ENCODE measurements around the gene RPLP2.
A peak's percentile ranks its signal among the peaks of the same experiment; 100 is the strongest.

The RPLP2 gene

DNA sequence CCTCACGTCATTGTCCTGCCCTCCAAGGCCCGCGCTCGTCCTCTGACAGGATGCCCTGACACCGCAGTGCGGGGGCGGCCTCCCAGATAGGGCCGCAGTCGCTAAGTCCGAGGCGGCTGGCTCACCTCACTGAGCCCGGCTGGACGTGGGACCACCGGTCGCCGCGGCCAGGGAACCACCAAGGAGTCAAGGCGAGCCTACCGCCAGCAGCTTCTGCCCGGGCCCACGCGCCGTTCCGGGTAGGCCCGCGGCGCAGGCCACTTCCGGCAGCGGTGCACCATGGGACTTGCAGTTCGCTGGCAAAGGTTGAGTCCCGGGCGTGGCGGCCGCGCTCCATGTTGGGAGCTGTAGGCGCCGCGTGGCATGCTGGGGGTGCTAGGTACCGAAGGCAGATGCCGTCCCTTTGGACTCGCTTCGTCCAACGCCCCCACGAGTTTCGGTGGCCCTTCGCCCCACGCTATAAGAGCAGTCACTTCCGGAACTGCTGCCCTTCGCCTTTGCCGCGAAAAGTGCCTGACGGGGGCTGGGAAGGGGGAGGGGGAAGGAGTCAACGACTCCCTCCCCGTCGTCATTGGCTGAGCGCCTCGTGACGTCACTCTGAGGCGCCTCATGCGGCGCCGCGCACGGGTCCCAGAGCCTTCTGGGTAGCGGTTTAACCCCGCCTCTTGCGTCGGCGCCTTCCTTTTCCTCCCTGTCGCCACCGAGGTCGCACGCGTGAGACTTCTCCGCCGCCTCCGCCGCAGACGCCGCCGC is at the start of gene RPLP2:
Gene RPLP2, plus strand, starts transcription at position 681 of the 753 bp plus-strand sequence. CDS start 268 bp downstream, outside the sequence.
- DNase-seq = peak; percentile 99
- peak; percentile 84 for ATAC-seq

DNA sequence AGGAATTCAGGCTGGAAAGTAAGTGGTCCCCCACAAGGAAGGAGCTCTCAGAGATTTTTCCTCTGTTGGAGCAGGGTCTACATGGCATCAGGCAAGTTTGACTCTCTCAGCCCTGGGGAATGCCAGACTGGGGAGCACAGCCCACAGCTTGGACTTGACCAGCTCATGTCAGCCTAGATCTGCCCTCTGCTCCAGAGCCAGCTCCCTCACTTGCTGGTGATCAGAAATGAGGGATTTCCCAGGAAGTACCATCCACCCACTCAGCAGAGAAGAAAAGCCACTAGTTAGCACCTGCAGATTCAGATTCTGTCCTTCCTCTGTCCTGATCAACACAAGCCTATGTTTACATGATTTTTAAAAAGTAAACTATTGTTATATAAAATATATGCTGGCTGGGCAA is 49.5 kb upstream of the RPLP2 start:
- no peak for ATAC-seq
- no peak for DNase-seq

DNA sequence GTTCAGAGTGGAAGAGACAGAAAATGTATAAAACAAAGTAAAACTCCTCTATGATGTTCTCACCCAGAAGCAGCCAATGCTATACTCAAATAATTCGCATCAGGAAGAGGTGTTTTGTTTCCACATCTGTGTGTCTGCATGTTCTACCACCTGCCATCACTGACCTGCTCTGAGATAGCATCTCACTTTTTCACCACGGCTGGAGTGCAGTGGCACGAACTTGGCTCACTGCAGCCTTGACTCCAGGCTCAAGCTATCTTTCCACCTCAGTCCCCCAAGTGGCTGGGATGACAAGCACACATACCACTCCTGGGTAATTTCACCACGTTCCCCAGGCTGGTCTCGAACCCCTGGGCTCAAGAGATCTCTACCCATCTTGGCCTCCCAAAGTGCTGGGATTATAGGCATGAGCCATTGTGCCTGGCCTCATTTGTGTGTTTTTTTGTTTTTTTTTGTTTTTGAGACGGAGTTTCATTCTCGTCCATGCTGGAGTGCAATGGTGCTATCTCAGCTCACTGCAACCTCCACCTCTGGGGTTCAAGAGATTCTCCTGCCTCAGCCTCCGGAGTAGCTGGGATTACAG is 48.1 kb upstream of the RPLP2 start:
- DNase-seq = no peak

DNA sequence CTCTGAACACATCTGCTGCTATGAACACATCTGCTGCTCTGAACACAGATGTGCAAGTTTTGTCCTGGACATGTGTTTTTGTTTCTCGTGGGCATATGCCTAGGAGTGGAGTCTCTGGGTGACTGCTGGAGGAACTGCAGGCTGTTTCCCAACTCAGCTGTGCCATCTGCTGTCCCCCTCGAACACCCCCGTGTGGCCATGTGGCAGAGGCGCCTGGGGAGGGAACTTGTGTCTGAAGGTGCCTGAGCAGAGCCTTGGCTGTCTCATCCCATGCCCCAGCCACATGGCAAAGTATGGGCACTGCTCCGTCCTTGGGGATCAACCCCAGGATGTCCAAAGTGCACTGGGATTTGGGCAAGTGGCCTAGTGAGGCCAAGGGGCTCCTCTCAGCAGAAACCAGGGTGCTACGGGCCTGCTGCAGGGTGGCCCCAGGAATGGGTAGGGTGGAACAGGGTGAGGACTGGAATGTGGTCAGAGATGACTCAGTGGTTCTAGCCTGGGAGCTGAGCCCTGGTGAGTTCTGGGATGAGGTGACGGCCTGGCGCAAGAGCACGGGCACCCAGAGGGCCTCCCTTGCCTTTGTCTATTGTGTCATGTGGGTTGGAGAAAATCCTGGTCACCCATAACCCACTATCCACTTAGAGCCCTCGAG is 47.2 kb upstream of the RPLP2 start:
- DNase-seq (no peak), ATAC-seq (peak; percentile 24)

More for the DNA sequence above, 48.1 kb upstream of the RPLP2 start:
- ATAC-seq = no peak

DNA sequence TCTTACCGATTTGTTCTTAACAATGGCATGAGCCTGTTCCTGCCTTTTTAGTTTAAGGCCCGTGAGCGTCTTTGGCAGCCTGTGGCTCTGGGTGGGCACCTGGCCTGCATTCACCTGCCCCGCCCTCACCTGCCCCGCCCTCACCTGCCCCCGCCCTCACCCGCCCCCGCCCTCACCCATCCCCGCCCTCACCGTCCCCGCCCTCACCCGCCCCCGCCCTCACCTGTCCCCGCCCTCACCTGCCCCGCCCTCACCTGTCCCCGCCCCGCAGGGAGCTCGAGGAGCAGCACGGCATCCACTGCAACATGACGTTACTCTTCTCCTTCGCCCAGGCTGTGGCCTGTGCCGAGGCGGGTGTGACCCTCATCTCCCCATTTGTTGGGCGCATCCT is 46.7 kb upstream of the RPLP2 start:
- DNase-seq (no peak), ATAC-seq (no peak)

DNA sequence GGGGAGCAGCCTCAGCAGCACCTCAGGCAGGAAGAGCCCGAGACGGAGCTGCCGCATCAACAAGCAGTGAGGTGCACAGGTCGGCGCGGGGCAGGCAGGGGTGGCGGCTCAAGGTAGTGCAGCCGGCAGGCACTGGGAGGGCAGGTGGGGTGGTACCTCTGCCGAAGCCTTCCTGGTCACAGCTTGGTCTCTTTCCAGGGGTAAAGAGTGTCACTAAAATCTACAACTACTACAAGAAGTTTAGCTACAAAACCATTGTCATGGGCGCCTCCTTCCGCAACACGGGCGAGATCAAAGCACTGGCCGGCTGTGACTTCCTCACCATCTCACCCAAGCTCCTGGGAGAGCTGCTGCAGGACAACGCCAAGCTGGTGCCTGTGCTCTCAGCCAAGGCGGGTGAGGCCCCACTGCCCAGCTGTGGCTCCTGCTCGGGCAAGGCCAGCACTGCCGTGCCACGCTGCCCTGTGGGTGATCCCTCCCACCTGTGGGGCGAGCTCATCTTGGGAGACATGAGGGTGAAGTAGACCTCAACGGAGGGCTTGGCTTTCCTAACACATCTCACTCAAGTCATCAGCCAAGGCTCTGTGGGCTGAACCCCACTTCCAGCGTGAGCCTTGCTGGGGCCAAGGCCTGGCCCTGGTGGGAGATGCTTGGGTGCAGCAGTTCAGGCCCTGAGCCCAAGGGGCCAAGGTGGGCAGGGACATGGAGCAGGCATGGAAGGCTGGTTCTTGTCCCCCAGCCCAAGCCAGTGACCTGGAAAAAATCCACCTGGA is 46.0 kb upstream of the RPLP2 start:
- ATAC-seq (no peak), DNase-seq (no peak)

DNA sequence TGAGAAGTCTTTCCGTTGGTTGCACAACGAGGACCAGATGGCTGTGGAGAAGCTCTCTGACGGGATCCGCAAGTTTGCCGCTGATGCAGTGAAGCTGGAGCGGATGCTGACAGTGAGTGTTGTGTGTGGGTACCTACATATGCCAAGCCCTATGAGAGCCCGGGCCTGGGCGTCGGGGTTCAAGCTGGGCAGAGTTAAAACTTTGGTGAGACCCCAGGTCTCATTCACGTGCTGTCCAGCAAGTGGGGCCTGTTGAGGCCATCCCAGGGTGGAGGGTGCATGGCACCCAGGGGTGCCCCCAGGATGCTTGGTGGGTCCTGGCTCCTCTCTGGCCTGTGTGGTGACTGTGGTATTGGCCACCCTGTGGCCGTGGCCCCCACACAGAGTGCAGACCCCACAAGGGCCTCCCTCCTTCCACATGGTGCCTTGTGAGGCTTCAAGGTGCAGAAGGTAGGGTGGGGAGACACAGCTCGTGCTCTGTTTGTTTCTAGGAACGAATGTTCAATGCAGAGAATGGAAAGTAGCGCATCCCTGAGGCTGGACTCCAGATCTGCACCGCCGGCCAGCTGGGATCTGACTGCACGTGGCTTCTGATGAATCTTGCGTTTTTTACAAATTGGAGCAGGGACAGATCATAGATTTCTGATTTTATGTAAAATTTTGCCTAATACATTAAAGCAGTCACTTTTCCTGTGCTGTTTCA is 45.3 kb upstream of the RPLP2 start:
- DNase-seq = no peak
- no peak for ATAC-seq

DNA sequence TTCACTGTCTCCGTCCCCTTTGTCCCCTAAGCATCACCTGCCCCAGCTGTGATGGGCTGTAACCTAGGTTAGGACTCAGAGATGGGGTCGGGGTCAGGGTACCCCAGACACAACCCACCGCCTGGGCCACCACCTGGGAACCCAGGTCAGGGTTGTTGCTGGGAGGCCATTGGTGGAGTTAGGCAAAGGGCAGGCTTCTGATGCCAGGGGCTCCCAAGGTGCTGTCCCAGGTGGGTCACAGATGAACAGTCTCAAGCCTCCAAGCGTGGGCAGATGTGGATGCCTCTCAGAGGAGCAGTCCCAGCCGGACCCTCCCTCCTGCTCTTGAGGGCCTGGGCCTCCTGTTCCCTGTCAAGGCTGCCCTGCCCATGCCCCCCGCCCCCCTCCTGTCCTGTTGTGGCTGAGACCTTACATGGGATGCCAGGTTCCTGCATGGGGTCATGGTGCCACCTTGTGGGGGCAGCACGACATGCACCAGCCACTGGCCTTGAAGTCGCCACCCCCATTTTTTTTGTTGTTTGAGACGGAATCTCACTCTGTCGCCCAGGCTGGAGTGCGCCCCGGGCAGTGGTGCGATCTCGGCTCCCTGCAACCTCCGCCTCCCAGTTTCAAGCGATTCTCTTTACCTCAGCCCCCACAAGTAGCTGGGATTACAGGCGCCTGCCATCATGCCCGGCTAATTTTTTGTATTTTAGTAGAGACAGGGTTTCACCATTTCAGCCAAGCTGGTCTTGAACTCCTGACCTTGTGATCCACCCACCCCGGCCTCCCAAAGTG is 44.6 kb upstream of the RPLP2 start:
- ATAC-seq (peak; percentile 30), DNase-seq (peak; percentile 72)

DNA sequence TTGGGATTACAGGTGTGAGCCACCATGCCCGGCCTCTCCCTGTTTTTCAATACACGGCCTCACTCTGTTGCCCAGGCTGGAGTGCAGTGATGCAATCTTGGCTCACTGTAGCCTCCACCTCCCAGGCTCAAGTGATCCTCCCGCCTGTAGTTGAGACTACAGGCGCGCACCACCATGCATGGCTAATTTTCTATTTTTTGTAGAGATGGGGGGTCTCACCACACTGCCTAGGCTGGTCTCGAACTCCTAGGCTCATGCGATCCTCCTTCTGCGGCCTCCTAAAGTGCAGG is 44.0 kb upstream of the RPLP2 start:
- DNase-seq (no peak), ATAC-seq (no peak)

DNA sequence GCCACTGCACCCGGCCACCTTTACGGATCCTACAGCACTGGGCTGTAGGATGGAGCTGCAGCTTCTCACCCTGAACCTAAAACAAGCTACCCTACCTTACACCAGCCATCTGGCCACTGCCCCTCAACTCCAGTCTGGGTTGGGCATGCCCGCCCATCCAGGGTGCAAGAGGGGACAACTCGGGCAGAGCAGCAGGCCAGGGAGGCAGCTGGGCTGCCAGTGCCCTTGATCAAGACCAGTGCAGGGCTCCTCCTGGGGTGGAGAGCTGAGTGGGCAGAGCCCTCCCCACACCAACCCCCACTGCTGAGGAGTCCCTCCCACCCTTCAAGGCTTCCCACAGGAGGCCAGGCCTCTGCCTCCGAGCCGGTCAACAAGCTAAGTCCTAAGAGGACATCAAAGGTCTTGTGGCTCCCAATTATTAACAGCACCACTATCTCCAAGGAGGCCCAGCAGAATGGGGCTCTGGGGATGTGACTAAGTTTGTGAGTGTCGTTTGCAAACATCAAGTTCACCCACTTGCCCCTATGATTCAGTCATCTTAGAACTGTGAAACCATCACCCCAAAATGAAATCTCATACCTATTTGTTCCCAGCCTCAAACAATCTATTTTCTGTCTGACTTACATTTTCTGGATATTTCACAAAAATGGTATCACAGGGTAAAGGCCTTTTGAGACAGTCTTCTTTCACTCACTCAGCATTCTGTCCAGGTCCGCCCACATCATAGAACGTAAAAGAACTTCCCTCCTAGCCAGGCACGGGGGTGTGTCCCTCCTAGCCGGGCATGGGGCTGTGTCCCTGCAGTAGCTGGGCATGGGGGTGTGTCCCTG is 43.4 kb upstream of the RPLP2 start:
- DNase-seq (no peak), ATAC-seq (no peak)

DNA sequence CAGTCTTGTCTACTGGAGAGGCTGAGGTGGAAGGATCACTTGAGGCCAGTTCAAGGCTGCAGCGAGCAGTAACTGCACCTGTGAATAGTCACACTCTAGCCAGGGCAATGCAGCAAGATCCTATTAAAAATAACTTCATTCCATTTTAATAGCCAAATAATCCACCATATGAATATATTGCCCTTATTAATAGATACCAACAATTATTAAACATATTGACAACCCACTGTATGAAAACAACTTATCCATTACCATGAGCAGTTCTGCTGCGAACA is 42.9 kb upstream of the RPLP2 start:
- no peak for ATAC-seq
- no peak for DNase-seq

DNA sequence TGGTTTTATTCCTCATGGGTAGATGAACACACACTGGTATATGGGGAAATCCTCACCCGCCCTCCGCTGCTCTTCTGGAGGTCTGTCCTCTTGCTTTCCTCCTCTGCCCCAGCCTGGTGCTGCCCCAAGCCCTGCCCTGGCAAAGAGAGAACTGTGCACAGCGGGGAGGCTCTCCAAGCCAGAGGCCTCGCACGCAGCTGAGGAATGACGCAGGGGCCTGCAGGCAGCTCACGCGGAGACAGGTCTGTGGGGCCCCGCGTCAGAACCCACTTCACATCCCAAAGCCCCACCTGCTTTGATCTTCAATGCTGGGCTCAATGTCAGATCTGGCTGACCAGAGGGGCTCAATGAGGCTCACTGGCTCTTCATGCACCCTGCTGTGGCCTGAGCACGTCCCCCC is 42.5 kb upstream of the RPLP2 start:
- DNase-seq = no peak
- ATAC-seq = no peak

DNA sequence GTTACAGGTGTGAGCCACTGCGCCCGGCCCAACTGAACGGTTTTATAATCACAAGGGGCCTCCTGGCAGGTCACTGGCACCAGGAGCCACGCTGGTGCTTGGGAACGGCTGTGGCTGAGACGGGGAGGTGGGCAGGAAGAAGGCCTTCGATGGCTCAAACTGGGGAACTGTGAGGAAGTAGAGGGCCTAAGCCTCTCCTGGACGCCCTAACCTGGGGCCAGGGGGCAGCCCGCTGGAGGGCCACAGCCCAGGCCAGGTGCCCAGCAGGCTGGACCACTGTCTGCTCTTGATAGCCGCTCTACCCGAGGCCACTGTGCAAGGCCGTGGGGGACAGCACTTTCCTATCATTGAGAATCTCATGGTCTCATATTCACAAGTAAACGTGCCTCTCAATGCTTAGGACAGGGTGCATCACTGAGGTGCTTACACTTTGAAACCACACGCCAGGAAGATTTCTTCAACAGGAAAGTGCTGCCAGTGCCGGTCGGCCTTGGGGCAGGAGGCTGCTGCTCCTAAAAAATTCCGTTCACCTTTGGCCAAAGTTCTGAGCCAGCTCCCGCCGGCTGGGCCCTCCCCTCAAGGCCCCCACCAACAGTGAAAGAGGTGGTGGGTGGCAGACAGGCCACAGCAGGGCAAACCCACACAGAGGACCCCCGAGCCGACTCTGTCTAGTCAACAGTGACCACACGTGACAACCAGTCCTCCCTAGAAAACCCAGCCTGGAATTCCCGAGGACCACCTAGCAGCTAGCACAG is 39.7 kb upstream of the RPLP2 start:
- DNase-seq (no peak), ATAC-seq (no peak)

DNA sequence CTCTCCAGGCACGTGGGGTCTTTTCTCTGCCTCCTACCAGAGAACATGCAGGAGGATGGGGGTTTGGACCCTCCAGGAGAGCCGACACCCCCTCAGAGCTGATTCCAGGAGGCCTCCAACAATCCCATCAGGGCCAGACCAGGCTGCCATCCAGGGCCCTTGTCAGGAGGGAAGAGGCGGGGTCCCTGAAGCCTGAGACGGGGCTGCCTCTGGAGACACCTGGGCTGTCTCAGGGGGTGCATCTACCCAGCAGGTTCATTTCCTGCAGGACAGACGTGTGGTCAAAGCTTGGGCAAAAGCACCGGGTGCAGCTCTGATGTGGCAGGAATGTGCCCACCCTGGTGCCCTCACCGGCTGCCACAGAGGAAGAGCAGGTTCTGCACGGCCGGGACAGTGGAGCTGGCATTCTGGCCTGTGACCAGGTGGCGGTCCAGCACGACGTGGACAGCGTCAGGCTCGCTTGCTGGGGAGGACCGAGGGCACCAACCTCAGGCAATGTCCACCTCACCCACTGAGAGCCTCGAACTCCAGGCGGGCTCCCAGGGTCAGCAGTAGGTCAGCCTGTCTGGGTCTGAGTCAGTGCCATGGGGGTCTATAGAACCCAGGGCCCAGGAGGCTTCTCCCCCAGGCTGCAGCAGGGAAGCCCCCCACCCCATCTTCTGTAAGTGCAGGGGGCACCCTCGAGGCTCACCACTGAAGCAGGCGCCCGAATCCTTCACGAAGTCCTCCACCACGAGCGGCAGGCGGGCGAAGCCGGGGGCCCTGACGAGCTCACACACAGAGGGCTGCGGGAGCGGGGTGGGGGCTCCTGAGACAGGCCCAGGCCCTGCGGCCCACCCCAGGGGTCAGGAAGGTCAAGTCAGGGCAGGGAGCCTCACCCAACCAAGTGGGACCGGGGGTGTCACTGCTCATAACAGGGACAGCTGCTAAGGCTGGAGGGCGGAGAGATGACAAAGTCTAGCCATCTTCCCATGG is 38.8 kb upstream of the RPLP2 start:
- no peak for DNase-seq

DNA sequence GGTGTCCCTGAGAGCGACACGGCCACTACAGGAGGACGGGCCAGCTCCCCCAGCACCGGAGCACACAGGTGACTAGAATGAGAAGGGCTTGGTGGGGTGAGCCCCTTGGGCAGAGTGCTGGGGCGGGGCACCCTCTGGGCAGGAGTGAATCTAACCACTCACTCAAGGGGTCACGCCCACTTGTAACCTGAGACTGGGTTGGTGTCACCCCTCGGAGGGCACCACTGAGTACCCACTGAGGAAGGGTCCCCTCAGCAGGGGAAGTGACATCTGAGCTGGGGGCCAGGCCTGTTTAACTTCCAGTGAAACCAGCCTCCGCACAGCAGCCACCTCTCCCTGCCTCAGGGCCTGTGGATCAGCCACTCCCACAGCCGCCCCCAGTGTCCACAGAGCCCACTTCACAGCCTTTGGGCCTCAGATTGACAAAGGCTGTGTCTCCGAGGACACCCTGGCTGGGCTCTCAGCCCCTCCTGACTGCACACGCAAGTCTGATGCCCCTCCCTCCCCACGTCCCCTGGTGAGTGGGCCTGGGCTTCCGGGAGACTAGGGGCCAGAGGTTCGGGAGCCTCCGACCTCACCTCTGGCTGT is 38.1 kb upstream of the RPLP2 start:
- no peak for DNase-seq
- no peak for ATAC-seq

More for the DNA sequence above, 38.8 kb upstream of the RPLP2 start:
- no peak for ATAC-seq

DNA sequence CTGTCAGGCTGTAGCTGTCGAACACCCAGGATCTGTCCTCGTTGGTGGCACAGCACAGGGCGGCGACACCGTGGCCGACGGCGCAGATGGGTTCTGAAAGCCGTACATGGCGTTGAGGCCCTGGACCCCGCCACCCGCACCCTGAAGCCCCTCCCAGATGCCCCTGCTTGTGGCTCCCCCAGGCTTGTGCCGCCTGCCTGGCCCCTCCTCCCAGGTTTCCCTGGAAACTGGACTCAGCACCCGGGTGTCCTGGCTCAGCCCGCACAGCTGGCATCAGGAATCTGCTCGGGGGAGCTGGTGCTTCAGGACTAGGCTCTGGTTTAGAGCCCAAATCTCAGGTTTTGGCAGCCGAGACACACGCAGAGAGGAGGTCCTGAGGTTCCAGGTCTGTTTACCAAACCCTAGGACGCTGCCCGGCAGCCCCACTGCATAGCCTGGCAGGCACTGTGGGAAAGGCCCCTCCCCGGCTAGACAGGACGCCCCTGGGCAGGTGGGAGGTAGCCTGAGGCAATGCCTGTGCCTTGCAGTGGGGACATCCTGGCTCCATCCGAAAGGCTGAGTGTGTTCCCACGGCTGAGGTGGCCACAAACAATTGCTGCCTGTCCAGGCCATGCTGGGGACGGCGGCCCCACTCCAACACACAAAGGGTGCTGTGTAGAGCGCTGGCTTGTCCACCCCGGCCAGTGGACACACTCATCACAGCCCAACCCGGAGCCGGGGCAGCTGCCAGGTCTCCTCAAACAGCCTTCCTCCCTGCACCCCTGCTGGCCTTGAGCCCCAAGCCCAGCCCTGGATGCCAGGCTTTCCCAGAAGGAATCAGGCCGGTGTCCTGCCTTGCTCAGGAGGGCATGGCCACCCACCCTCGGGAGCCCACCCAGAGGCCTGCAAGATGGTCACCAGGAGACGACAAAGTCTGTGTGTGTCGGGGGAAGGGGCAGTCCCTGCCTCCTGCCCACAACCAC is 37.1 kb upstream of the RPLP2 start:
- DNase-seq = no peak
- ATAC-seq = no peak

DNA sequence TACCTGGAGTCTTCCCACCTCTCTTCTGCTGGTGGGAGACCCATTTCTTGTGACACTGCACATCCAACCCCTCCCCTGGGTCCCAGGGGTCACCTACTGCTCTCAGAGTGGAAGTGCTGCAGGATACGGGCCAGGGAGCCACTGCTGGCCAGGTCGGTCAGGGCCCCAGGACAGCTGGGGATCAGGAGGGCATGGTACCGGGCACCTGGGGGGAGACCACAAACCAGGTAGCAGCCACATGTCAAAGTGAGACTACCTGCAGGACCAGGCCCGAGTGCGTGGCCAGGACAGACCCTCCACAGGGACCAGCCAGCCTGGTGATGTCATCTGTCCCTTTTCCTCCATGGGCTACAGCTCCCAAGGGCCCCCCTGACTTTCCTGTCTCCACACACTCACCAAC is 36.3 kb upstream of the RPLP2 start:
- DNase-seq = no peak
- no peak for ATAC-seq

Measured in stimulated activated naive CD8-positive, alpha-beta T cell treated with anti-CD3 and anti-CD28 coated beads, Interleukin-15, Interleukin-2, amounts not matched to agents 100 U/mL and 50 U/mL, for 24 hours (primary cell).